Neural progenitor cell (in vitro differentiated cells): Measurements from ENCODE around the gene CD59. TPM values are rescaled to one million over a fixed set of nuclear protein-coding genes. Genes with fewer than 3 reads are reported as not detected.

Source experiments
- DNase-seq: peaks from one replicate; pipeline ENCODE4 v3.0.0-alpha.2; 2016; ENCODE audit warnings: low spot score
- H2AFZ ChIP-seq: fragments of 200-600 bp; sonication (generic); replicated peaks from 2 replicates; pipeline ENCODE4 v1.6.1; 2016; ENCODE audit warnings: antibody characterized with exemption
- H3F3A ChIP-seq: fragments of 200-600 bp; sonication (generic); 2 replicates; pipeline ENCODE4 v1.6.1; 2016; ENCODE audit warnings: antibody characterized with exemption, low read depth
- H3K27ac ChIP-seq: fragments of 200-600 bp; sonication (generic); 2 replicates; pipeline ENCODE4 v1.5.1; 2016; ENCODE audit warnings: mild to moderate bottlenecking
- H3K27me3 ChIP-seq: fragments of 200-600 bp; sonication (generic); 2 replicates; pipeline ENCODE4 v1.6.1; 2016; ENCODE audit warnings: mild to moderate bottlenecking, moderate library complexity
- H3K36me3 ChIP-seq: fragments of 200-600 bp; sonication (generic); 2 replicates; pipeline ENCODE4 v1.5.1; 2016
- H3K4me1 ChIP-seq: fragments of 200-600 bp; sonication (generic); 2 replicates; pipeline ENCODE4 v1.6.1; 2016; ENCODE audit warnings: mixed run types
- H3K4me2 ChIP-seq: fragments of 200-600 bp; sonication (generic); 2 replicates; pipeline ENCODE4 v1.6.1; 2016
- H3K4me3 ChIP-seq: fragments of 200-600 bp; sonication (generic); 2 replicates; pipeline ENCODE4 v1.5.1; 2016
- H3K79me2 ChIP-seq: fragments of 200-600 bp; sonication (generic); 2 replicates; pipeline ENCODE4 v1.6.1; 2016; ENCODE audit warnings: low read depth
- H3K9ac ChIP-seq: fragments of 200-600 bp; sonication (generic); 2 replicates; pipeline ENCODE4 v1.6.1; 2016
- H3K9me3 ChIP-seq: fragments of 200-600 bp; sonication (generic); 2 replicates; pipeline ENCODE4 v1.5.1; 2016; ENCODE audit warnings: low read depth
- H4K20me1 ChIP-seq: fragments of 200-600 bp; sonication (generic); 2 replicates; pipeline ENCODE4 v1.6.1; 2016; ENCODE audit warnings: low read depth
- H3K27ac Mint-ChIP-seq: 3 replicates; pipeline ENCODE4 v1.8.0; 2021; ENCODE audit warnings: mixed read lengths
- H3K27me3 Mint-ChIP-seq: 2 replicates; pipeline ENCODE4 v1.8.0; 2022; ENCODE audit warnings: low read depth, mild to moderate bottlenecking, inconsistent platforms, moderate library complexity, mixed read lengths; ENCODE audit not compliant: insufficient read depth
- H3K36me3 Mint-ChIP-seq: 3 replicates; pipeline ENCODE4 v1.8.0; 2021; ENCODE audit warnings: mixed read lengths
- H3K4me1 Mint-ChIP-seq: 3 replicates; pipeline ENCODE4 v1.8.0; 2021; ENCODE audit warnings: mixed read lengths
- H3K4me3 Mint-ChIP-seq: 3 replicates; pipeline ENCODE4 v1.8.0; 2021; ENCODE audit warnings: mild to moderate bottlenecking, moderate library complexity, mixed read lengths
- H3K9me3 Mint-ChIP-seq: 3 replicates; pipeline ENCODE4 v1.8.0; 2020; ENCODE audit warnings: mixed read lengths
- CTCF ChIP-seq: fragments of 200-600 bp; sonication (generic); IDR thresholded peaks from 2 replicates; pipeline ENCODE4 v1.5.1; 2017; ENCODE audit warnings: antibody characterized with exemption, mild to moderate bottlenecking
- EZH2 ChIP-seq: fragments of 200-600 bp; sonication (generic); IDR thresholded peaks from 2 replicates; pipeline ENCODE4 v1.6.1; 2017; ENCODE audit warnings: antibody characterized with exemption, mild to moderate bottlenecking, moderate library complexity
- EZH2phosphoT487 ChIP-seq: fragments of 200-600 bp; sonication (generic); IDR thresholded peaks from 2 replicates; pipeline ENCODE4 v1.6.1; 2017; ENCODE audit warnings: antibody characterized with exemption
- total RNA-seq: library from RNA; depleted of rRNA; stranded (reverse); fragments of >200 nt; gene quantifications from 2 replicates; pipeline ENCODE4 v1.2.3, GENCODE V29; 2015; ENCODE audit warnings: low replicate concordance

CD59 gene
- total RNA-seq, 1 donor from 2014 or later, result 74.7 TPM

- peaks cover 3% of the 10 kb centered on the region for H3K9me3 Mint-ChIP-seq
- H3K27me3 ChIP-seq, result no peaks in the 10 kb centered on the region
- H3K4me2 ChIP-seq, result no peak overlapping the region
- H3F3A ChIP-seq, result no peaks in the 10 kb centered on the region
- TF ChIP-seq EZH2 (no peak), EZH2phosphoT487 (no peak), CTCF (no peak)
- no peak overlapping the region for H3K9ac ChIP-seq
- H3K4me1 Mint-ChIP-seq, result peaks cover 46% of the 10 kb centered on the region
- no peaks in the 10 kb centered on the region for H3K36me3 ChIP-seq
- H3K27me3 Mint-ChIP-seq, result no peaks in the 10 kb centered on the region
- H3K4me1 ChIP-seq, result peaks cover 6% of the 10 kb centered on the region
- no peak for DNase-seq
- no peak overlapping the region for H2AFZ ChIP-seq
- no peaks in the 10 kb centered on the region for H3K9me3 ChIP-seq
- peaks cover 8% of the 10 kb centered on the region for H3K36me3 Mint-ChIP-seq
- no peak overlapping the region for H3K4me3 Mint-ChIP-seq
- no peaks in the 10 kb centered on the region for H4K20me1 ChIP-seq
- no peak overlapping the region for H3K4me3 ChIP-seq
- no peak overlapping the region for H3K27ac ChIP-seq
- H3K27ac Mint-ChIP-seq, result peak overlapping the region; percentile 54
- H3K79me2 ChIP-seq, result no peaks in the 10 kb centered on the region
Measured at GRCh38 chr11:33669598-33670249, 66.5 kb downstream of the CD59 start.

DNA sequence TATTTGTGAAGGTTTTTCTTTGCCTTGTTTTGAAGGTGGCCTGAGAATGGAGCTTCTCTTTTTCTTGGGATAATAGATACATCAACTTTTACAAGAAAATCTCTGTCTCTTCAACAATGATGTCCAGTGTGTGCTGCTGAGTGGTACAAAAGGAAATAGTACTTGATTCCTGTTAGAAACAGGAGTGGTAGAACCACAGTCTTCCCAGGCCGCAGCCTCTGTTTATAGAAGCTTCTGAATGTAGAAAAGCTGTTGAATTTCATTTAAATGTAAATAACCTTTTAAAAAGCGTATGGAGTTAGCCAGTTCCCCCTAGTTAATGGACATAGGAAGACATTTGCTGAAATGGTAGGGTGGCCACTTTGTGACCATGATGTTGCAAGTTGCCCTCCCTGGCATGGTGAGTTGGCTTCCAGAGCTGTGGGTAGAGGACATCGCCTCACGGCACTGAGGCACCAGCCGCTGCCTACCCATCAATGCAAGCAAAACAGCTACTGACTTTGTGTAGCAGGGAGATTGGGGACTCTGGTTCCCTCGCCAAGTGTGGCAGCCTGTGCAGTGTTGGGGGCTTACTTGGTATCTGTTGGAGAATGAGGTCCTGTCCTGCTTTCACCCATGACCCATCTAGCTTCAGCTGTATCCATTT is 67.1 kb downstream of the CD59 start:
- TF ChIP-seq EZH2phosphoT487, result no peak
- no peak for TF ChIP-seq CTCF
- no peak for TF ChIP-seq EZH2
- H3K4me2 ChIP-seq, result no peak overlapping the region
- no peaks in the 10 kb centered on the region for H3K79me2 ChIP-seq
- no peaks in the 10 kb centered on the region for H4K20me1 ChIP-seq
- H3K9me3 Mint-ChIP-seq, result peaks cover 3% of the 10 kb centered on the region
- peak overlapping the region; percentile 87 for H3K27ac Mint-ChIP-seq
- H3K27ac ChIP-seq, result no peak overlapping the region
- no peaks in the 10 kb centered on the region for H3K36me3 ChIP-seq
- no peaks in the 10 kb centered on the region for H3F3A ChIP-seq
- H3K36me3 Mint-ChIP-seq, result peaks cover 8% of the 10 kb centered on the region
- peaks cover 52% of the 10 kb centered on the region for H3K4me1 Mint-ChIP-seq
- no peak overlapping the region for H2AFZ ChIP-seq
- H3K9me3 ChIP-seq, result no peaks in the 10 kb centered on the region
- H3K9ac ChIP-seq, result no peak overlapping the region
- H3K4me3 Mint-ChIP-seq, result peak overlapping the region; percentile 20
- no peaks in the 10 kb centered on the region for H3K27me3 Mint-ChIP-seq
- no peak overlapping the region for H3K4me3 ChIP-seq
- no peak for DNase-seq
- H3K4me1 ChIP-seq, result peaks cover 6% of the 10 kb centered on the region
- H3K27me3 ChIP-seq, result no peaks in the 10 kb centered on the region

GRCh38 chr11:33668468-33668825 is 67.8 kb downstream of the CD59 start:
- no peaks in the 10 kb centered on the region for H3F3A ChIP-seq
- H3K36me3 ChIP-seq, result no peaks in the 10 kb centered on the region
- peaks cover 6% of the 10 kb centered on the region for H3K4me1 ChIP-seq
- H3K27ac ChIP-seq, result no peak overlapping the region
- no peak overlapping the region for H3K4me3 ChIP-seq
- Mint-ChIP-seq H3K4me3 (no peak overlapping the region), H3K36me3 (peaks cover 8% of the 10 kb centered on the region), H3K4me1 (peaks cover 52% of the 10 kb centered on the region), H3K27ac (peak overlapping the region; percentile 87), H3K9me3 (peaks cover 3% of the 10 kb centered on the region), H3K27me3 (no peaks in the 10 kb centered on the region)
- TF ChIP-seq EZH2 (no peak), EZH2phosphoT487 (no peak), CTCF (no peak)
- H3K9ac ChIP-seq, result no peak overlapping the region
- no peaks in the 10 kb centered on the region for H4K20me1 ChIP-seq
- H3K4me2 ChIP-seq, result no peak overlapping the region
- no peaks in the 10 kb centered on the region for H3K9me3 ChIP-seq
- no peaks in the 10 kb centered on the region for H3K27me3 ChIP-seq
- no peak for DNase-seq
- no peak overlapping the region for H2AFZ ChIP-seq
- H3K79me2 ChIP-seq, result no peaks in the 10 kb centered on the region
